ENCODE results near the gene TRIO.
A peak's percentile ranks its signal among the peaks of the same experiment; 100 is the strongest.
"Not testable (repeated sequence)": the region's sequence is repeated elsewhere in the genome, so short reads cannot be mapped to it uniquely, and the experiment has no call there.

TRIO gene

DNA sequence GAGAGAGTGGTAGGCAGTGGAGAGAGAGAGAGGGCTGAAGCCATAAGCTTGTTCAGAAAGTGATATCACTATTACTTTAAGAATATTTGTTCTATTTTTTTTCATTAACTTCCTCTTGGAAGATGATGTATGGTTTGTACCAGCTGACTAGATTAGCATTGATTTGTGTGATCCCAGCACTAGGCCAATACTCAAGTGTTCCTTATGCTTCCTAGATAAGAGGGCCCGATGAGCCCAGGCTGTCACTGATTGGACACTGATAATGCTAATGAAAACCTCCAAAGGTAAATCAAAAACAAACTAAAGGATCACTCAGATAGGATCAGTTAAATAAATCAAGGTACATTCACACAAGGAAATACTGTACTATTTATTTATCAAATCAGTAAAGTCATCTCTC is 385.8 kb downstream of the TRIO start:
- Histone ChIP-seq H3K36me3 (no peaks in the 10 kb centered on the region), H3K27ac (no peak overlapping the region), H3K9ac (no peak overlapping the region), H3K27me3 (no peaks in the 10 kb centered on the region), H3K4me2 (no peak overlapping the region), H4K20me1 (no peaks in the 10 kb centered on the region), H3K9me3 (replicated peaks in 1 of 11) (0 out of 22 replicates have a peak, but pooled peaks cover 0 to 4% (median 0%) of the 10 kb centered on the region in 11 experiments), H3K4me3 (no peak overlapping the region), H3K4me1 (peaks cover 0 to 4% (median under 1%) of the 10 kb centered on the region in 10 experiments; a peak in 9 of 20 replicates)
- TF ChIP-seq Cebpa-rat (IDR thresholded peaks at IDR 0.05), result no peak

DNA sequence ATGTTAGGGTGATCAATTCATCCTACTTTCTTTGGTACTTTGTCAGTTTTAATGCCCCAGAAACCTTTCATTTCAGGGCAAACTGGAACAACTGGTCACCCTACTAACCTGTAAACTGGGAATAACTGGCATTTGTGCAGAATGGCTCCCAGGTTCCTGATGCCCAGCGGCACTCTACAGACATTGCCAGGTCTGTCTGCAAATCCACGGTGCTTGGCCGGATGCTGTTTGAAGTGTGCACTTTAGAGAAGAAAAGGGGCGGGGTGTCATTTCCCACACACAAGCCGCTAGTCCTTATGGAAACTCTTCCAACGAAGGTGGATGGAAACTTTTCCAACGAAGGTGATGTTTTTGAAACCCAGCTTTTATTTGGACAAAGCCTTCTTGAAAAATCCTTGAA is 388.5 kb downstream of the TRIO start:
- Histone ChIP-seq H3K27me3 (no peaks in the 10 kb centered on the region), H3K27ac (no peak overlapping the region), H3K9me3 (replicated peaks in 1 of 11) (0 out of 22 replicates have a peak, but pooled peaks cover 0 to 4% (median 0%) of the 10 kb centered on the region in 11 experiments), H3K9ac (no peak overlapping the region), H3K4me1 (peaks cover 14 to 22% (median 17%) of the 10 kb centered on the region in 10 experiments), H3K4me2 (no peak overlapping the region), H3K36me3 (no peaks in the 10 kb centered on the region), H3K4me3 (no peak overlapping the region), H4K20me1 (no peaks in the 10 kb centered on the region)
- TF ChIP-seq Cebpa-rat (IDR thresholded peaks at IDR 0.05), result no peak

DNA sequence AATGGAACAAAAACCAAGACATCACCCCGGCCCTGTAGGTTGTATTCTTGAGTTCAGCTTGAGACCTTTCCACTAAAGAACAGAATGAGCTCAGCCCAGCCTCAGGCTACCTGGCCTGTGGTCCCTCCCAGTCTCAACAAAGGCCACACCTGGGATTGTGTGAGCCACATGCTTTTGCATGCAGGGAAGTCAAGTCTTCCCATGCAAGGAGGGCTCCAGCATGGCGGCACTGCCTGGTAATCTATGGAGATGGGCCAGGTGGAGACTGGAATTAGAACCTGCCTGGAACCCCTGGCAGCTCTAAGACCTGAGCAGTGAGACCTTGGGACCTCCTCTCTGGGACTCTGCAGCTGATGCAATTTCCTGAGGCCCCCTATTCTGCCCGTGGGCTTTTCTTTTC is 389.0 kb downstream of the TRIO start:
- Histone ChIP-seq H3K4me3 (no peak overlapping the region), H3K27ac (no peak overlapping the region), H3K27me3 (no peaks in the 10 kb centered on the region), H3K9ac (no peak overlapping the region), H3K36me3 (no peaks in the 10 kb centered on the region), H4K20me1 (no peaks in the 10 kb centered on the region), H3K9me3 (replicated peaks in 1 of 11) (0 out of 22 replicates have a peak, but pooled peaks cover 0 to 4% (median 0%) of the 10 kb centered on the region in 11 experiments), H3K4me2 (no peak overlapping the region), H3K4me1 (peaks cover 14 to 22% (median 17%) of the 10 kb centered on the region in 10 experiments)
- no peak for TF ChIP-seq Cebpa-rat (IDR thresholded peaks at IDR 0.05)

DNA sequence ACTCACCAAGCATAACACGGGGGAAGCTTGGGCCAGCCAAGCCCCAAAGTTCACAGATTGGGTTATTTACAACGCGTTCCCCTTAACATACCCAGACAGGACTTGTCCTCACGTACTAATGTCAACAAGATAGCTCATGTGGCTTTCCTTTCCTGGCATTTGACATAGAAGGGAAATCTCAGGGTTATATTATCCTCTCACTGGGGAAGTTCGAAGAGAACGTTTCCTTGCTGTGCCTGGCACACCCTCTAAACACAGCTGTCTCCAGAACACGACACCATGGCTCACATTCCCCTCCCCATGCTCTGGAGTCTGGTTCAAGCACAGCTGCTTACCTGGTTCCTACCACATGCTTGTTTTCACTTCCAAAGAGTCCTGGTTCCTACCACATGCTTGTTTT is 391.6 kb downstream of the TRIO start:
- H3K36me3 ChIP-seq, result no peaks in the 10 kb centered on the region
- H3K4me3 ChIP-seq, result no peak overlapping the region
- H4K20me1 ChIP-seq, result no peaks in the 10 kb centered on the region
- H3K4me2 ChIP-seq, result peak overlapping the region; percentile 38 to 79 (median 65)
- peaks cover 14 to 22% (median 17%) of the 10 kb centered on the region in 10 experiments for H3K4me1 ChIP-seq
- peak overlapping the region in 5 of 11 experiments; percentile 1 to 35 (median 20); a peak in 7 of 22 replicates for H3K27ac ChIP-seq
- H3K27me3 ChIP-seq, result no peaks in the 10 kb centered on the region
- no peak for TF ChIP-seq Cebpa-rat (IDR thresholded peaks at IDR 0.05)
- H3K9ac ChIP-seq, result peak overlapping the region in 3 of 11 experiments; percentile 1 to 9 (median 1); a peak in 2 of 22 replicates
- H3K9me3 ChIP-seq (replicated peaks in 1 of 11), result peaks cover 0 to 18% (median 10%) of the 10 kb centered on the region in 11 experiments; a peak in 9 of 22 replicates

DNA sequence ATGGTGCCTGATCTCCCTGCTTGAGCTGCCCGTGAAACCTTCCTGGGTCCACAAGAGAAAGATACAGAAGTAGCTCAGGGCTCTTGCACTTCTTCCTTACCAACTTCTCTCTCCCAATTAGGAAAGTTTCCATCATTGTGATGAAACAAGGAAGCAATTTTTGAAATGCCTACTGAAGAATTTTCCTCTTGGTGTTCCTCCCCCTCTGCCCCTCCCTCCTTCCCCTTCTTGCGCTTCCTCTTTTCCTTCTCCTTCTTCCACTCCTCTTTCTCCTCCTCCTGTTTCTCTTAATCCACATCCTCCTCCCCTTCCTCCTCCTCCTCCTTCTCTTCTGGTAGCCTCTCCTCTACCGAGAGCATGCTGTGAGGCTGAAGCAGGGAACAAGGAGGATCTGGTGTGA is 402.2 kb downstream of the TRIO start:
- Histone ChIP-seq H3K27ac (peak overlapping the region in 6 of 11 experiments; percentile 17 to 64 (median 52); a peak in 10 of 22 replicates), H4K20me1 (no peaks in the 10 kb centered on the region; a peak in 1 of 22 replicates), H3K9me3 (replicated peaks in 1 of 11) (peaks cover 19 to 58% (median 34%) of the 10 kb centered on the region in 11 experiments), H3K27me3 (peaks cover 0 to 11% (median 0%) of the 10 kb centered on the region in 11 experiments; a peak in 2 of 22 replicates), H3K9ac (no peak overlapping the region), H3K4me2 (peak overlapping the region in 9 of 11 experiments; percentile 18 to 92 (median 64); a peak in 17 of 22 replicates), H3K36me3 (no peaks in the 10 kb centered on the region), H3K4me1 (peaks cover 16 to 71% (median 48%) of the 10 kb centered on the region in 10 experiments), H3K4me3 (no peak overlapping the region)
- peak in 6 of 11 experiments; percentile 16 to 86 (median 40); a peak in 7 of 22 replicates for TF ChIP-seq Cebpa-rat (IDR thresholded peaks at IDR 0.05)

DNA sequence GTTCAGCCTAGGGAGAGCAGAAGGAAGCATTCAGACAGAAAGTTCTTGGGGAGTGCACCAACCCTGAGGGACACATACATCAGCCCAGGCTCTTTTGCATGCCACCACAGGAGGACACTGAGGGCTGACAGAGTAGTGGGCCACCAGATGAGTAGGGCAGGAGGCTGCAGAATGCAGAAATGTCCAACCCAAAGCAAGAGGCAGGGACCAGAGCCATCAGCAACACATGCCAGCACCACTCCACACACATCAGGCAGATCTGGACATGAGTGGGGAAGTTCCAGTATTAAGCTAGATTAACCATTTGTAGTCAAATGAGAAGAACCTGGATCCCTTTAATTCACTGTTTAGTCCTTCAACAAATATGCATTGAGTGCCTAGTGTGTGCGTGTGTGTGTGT is 402.7 kb downstream of the TRIO start:
- H3K36me3 ChIP-seq, result no peaks in the 10 kb centered on the region
- H3K9ac ChIP-seq, result no peak overlapping the region

DNA sequence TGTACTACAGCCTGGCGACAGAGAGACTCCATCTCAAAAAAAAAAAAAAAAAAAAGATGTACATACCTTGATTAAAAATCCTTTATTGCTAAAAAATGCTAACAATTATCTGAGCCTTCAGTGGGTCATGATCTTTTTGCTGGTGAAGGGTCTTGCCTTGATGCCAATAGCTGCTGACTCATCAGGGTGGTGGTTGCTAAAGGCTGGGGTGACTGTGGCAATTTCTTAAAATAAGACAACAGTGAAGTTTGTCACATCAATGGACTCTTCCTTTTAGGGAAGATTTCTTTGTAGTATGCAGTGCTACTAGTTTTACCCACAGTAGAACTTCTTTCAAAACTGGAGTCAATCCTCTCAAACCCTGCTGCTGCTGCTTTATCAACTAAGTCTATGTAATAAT is 404.5 kb downstream of the TRIO start:
- Histone ChIP-seq H3K27me3 (peaks cover 0 to 17% (median 7%) of the 10 kb centered on the region in 11 experiments; a peak in 9 of 22 replicates), H4K20me1 (no peaks in the 10 kb centered on the region; a peak in 1 of 22 replicates), H3K9me3 (replicated peaks in 1 of 11) (peaks cover 0 to 40% (median 19%) of the 10 kb centered on the region in 11 experiments; a peak in 17 of 22 replicates), H3K27ac (peak overlapping the region in 2 of 11 experiments; percentile 46 to 50; a peak in 4 of 22 replicates), H3K4me3 (no peak overlapping the region), H3K9ac (no peak overlapping the region), H3K4me2 (peak overlapping the region in 7 of 11 experiments; percentile 8 to 92 (median 75); a peak in 11 of 22 replicates), H3K4me1 (peaks cover 16 to 80% (median 48%) of the 10 kb centered on the region in 10 experiments), H3K36me3 (no peaks in the 10 kb centered on the region)
- peak in 1 of 11 experiments; percentile 11; a peak in 1 of 22 replicates for TF ChIP-seq Cebpa-rat (IDR thresholded peaks at IDR 0.05)

More for the DNA sequence above, 402.7 kb downstream of the TRIO start:
- Histone ChIP-seq H3K4me1 (peaks cover 16 to 71% (median 48%) of the 10 kb centered on the region in 10 experiments), H3K4me2 (peak overlapping the region in 9 of 11 experiments; percentile 18 to 92 (median 64); a peak in 14 of 22 replicates), H3K9me3 (replicated peaks in 1 of 11) (peaks cover 13 to 52% (median 29%) of the 10 kb centered on the region in 11 experiments), H4K20me1 (no peaks in the 10 kb centered on the region; a peak in 1 of 22 replicates), H3K27ac (peak overlapping the region in 6 of 11 experiments; percentile 17 to 64 (median 50); a peak in 10 of 22 replicates), H3K4me3 (no peak overlapping the region), H3K27me3 (peaks cover 0 to 16% (median 3%) of the 10 kb centered on the region in 11 experiments; a peak in 9 of 22 replicates)
- TF ChIP-seq Cebpa-rat (IDR thresholded peaks at IDR 0.05), result no peak

DNA sequence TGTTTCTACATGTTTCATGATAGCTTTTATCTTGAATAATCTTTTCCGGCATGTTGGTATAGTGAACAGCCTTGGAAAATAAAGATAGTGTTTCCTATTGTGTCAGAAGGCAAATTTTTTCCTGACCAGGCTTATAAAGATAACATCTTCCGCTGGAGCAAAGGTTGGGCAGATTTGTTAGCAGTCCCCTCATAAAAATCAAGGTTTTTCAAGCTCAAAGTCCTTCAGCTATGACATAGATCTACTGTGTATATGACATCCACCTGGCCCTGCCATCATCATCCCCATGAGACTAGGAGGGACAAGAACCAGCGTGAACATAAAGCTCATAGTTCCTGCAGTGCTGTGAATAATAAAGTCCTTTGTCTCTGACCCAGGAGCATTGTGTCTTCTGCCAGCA is 408.1 kb downstream of the TRIO start:
- Histone ChIP-seq H3K9me3 (replicated peaks in 1 of 11) (peaks cover 8 to 46% (median 43%) of the 10 kb centered on the region in 11 experiments; a peak in 21 of 22 replicates), H3K9ac (no peak overlapping the region), H3K4me3 (no peak overlapping the region), H4K20me1 (no peaks in the 10 kb centered on the region; a peak in 1 of 22 replicates), H3K4me2 (no peak overlapping the region), H3K4me1 (peaks cover 15 to 49% (median 33%) of the 10 kb centered on the region in 10 experiments), H3K27ac (no peak overlapping the region), H3K27me3 (peaks cover 0 to 17% (median 7%) of the 10 kb centered on the region in 11 experiments; a peak in 9 of 22 replicates), H3K36me3 (no peaks in the 10 kb centered on the region)
- TF ChIP-seq Cebpa-rat (IDR thresholded peaks at IDR 0.05), result no peak

DNA sequence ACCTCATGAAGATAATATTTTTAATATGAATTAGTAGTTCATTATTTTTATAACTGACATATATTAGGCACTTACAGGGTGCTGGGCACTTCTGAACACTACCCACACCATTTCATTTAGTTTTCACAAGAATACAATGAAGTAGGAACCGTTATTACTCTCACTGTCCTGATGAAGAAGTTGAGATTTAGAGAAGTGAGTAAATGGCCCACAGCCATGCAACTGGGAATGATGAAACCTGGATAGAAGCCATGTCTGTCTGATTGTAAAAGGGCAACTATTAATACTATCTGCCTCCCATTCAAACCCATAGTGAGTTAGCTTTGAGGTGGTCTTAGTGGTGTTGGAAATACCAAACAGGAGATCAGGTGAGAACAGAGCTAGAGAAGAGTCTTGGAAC is 408.9 kb downstream of the TRIO start:
- Histone ChIP-seq H4K20me1 (no peaks in the 10 kb centered on the region; a peak in 1 of 22 replicates), H3K27ac (no peak overlapping the region), H3K27me3 (peaks cover 0 to 17% (median 7%) of the 10 kb centered on the region in 11 experiments; a peak in 9 of 22 replicates), H3K9me3 (replicated peaks in 1 of 11) (peaks cover 8 to 43% (median 38%) of the 10 kb centered on the region in 11 experiments; a peak in 21 of 22 replicates), H3K4me3 (no peak overlapping the region), H3K4me1 (peaks cover 17 to 46% (median 30%) of the 10 kb centered on the region in 10 experiments), H3K9ac (no peak overlapping the region), H3K4me2 (peak overlapping the region in 4 of 11 experiments; percentile 10 to 45 (median 22); a peak in 3 of 22 replicates), H3K36me3 (no peaks in the 10 kb centered on the region)
- TF ChIP-seq Cebpa-rat (IDR thresholded peaks at IDR 0.05), result no peak

DNA sequence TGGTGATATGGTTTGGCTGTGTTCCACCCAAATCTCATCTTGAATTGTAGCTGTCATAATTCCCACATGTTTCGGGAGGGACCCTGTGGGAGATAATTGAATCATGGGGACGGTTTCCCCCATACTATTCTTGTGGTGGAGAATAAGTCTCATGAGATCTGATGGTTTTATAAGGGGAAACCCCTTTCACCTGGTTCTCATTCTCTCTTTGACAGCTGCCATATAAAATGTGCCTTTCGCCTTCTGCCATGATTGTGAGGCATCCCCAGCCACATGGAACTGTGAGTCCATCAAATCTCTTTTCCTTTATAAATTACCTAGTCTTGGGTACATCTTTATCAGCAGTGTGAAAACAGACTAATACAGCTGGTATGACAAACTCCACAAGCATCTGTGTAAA is 411.1 kb downstream of the TRIO start:
- not testable (repeated sequence) for H3K4me3 ChIP-seq, H3K9ac ChIP-seq, H3K4me2 ChIP-seq, H4K20me1 ChIP-seq, H3K36me3 ChIP-seq, H3K27ac ChIP-seq
- H3K4me1 ChIP-seq, result peaks cover 30 to 42% (median 34%) of the 10 kb centered on the region in 10 experiments
- peaks cover 8 to 43% (median 38%) of the 10 kb centered on the region in 11 experiments; a peak in 21 of 22 replicates for H3K9me3 ChIP-seq (replicated peaks in 1 of 11)
- H3K27me3 ChIP-seq, result peaks cover 0 to 10% (median 5%) of the 10 kb centered on the region in 11 experiments; a peak in 9 of 22 replicates

Measured in BLaER1 treated with 17β-estradiol and CSF1 and Interleukin-3, amounts not matched to agents 10 nM and 100 nM (cell line).